Astrocyte of the cerebellum (primary cell): ENCODE data around the gene PRKG1.

Source experiments
- DNase-seq: peaks from one replicate; pipeline ENCODE4 v3.0.0-alpha.2; 2011; ENCODE audit warnings: low read depth
- H3K4me3 ChIP-seq: 2 replicates; pipeline ENCODE4 v1.5.1; 2011; ENCODE audit warnings: mild to moderate bottlenecking, low read depth, low read length, moderate library complexity
- in situ Hi-C: cut with HindIII; loops from 2 replicates; pipeline ENCODE4 v1.10.0; 2017; ENCODE audit warnings: low sequenced_read_pairs
- TF ChIP-seq, protein P1 (sequence below): IDR thresholded peaks from 2 replicates; pipeline ENCODE4 v1.5.1; 2012; ENCODE audit warnings: low read length, low read depth, moderate library complexity, mild to moderate bottlenecking; ENCODE audit errors: missing control alignments

The PRKG1 gene

DNA sequence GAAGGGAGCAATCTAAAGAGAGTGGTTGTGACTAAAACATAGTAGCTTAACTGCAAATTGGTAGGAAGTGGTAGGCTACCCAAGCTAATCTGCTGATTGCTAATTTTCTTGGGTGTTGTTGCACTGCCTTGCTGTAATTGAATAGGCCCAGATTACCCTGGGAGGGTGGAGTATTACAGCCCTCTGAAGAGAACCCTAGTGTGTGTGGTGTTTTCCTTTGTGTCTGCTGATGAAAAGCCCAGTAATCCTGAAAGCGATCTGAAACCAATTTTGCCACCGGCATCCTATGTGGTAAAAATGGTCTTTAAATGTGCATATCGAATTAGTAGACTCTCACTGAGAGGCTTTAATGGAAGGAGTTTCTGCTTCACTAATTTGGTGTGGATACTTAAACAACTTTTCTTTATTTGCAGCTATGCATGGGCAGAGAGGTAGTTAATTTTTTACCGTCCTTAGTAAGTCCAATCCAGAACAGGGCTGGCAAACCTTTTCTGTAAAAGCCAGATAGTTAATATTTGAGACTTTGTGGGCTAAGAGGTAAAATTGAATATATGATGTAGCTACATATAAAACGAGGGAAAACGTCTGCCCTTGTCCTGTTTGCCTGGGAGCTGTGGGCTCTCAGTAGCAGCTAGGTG lies 532.7 kb downstream of the PRKG1 start:
- no peak for DNase-seq
- no peak overlapping the region for H3K4me3 ChIP-seq
- in situ Hi-C loops: no loop called here
- TF ChIP-seq, protein P1, sequence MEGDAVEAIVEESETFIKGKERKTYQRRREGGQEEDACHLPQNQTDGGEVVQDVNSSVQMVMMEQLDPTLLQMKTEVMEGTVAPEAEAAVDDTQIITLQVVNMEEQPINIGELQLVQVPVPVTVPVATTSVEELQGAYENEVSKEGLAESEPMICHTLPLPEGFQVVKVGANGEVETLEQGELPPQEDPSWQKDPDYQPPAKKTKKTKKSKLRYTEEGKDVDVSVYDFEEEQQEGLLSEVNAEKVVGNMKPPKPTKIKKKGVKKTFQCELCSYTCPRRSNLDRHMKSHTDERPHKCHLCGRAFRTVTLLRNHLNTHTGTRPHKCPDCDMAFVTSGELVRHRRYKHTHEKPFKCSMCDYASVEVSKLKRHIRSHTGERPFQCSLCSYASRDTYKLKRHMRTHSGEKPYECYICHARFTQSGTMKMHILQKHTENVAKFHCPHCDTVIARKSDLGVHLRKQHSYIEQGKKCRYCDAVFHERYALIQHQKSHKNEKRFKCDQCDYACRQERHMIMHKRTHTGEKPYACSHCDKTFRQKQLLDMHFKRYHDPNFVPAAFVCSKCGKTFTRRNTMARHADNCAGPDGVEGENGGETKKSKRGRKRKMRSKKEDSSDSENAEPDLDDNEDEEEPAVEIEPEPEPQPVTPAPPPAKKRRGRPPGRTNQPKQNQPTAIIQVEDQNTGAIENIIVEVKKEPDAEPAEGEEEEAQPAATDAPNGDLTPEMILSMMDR: no peak

DNA sequence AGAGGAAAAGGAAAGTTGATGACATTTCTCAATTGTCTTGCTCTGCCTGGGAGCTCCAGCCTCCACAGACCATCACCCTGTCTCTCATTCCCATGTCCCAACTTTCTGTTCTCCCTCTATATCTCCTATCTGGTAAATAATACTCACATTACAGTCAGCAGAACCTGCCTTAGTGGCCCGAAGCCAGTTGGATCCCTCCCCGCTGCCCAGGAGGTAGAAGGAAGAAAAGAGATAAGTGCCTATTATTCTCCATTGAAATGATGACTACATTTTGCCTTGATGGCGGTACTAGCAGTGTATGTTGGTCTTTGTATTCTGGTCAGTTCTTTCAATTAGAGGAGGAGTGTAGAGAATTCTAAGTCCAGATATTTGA lies 533.2 kb downstream of the PRKG1 start:
- in situ Hi-C loops: no loop called here
- TF ChIP-seq, protein P1: no peak
- no peak overlapping the region for H3K4me3 ChIP-seq
- DNase-seq: no peak

GRCh38 chr10:51608211-51608610 lies 533.9 kb downstream of the PRKG1 start:
- in situ Hi-C loops: no loop called here
- TF ChIP-seq, protein P1: no peak
- no peak overlapping the region for H3K4me3 ChIP-seq
- DNase-seq: no peak

- TF ChIP-seq, protein P1: no peak
- no peak overlapping the region for H3K4me3 ChIP-seq
- no peak for DNase-seq
- in situ Hi-C loops: no loop called here
These were observed 541.5 kb downstream of the PRKG1 start for GRCh38 chr10:51615764-51616298.

DNA sequence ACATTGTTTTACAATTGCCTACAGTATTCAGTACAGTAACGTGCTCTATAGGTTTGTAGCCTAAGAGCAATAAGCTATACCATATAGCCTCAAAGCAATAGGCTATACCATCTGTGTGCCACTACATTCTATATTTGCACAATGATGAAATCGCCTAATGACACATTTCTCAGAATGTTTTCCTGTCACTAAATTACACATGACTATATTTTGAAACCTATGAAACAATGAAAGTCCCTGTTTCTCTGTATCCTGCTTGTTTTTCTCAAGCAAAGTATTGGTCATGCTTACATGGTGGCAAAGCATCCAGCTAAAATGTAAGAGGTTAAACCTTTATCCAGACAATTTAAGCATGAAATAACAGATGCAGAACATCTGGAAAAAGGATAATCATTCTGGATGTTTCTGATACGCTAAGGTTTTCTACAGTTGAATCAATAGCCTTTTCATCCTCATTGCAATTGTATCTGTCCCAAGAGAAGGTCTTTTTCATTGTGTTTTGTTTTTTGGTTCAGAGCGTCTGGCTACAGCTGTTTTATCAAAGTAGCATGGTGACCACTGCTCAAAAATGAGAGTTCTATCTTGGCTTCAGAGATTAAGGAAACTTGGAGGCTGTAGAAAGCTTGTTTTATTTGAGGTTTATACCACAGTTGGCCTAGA lies 543.4 kb downstream of the PRKG1 start:
- TF ChIP-seq, protein P1: no peak
- DNase-seq: no peak
- in situ Hi-C loops: no loop called here
- H3K4me3 ChIP-seq: no peak overlapping the region

DNA sequence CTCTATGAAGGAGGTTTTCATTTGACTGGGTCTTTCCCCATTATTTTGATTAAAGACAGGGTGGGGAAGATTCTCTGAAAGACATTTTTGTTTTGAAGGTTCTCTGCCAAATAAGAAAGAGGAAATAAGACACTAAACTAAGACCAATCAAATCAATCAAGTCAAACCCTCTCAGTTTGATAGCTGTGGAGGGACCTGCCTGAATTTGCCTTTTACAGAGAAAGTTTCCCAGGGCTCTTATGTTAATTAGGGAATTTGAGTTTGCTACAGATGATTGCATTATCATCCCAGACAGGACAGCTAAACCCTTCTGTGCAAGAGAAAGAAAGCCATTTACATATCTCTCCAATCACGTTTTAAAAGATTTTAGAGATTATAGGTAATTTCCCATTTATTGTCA lies 545.1 kb downstream of the PRKG1 start:
- in situ Hi-C loops: no loop called here
- no peak for DNase-seq
- no peak overlapping the region for H3K4me3 ChIP-seq
- TF ChIP-seq, protein P1: no peak
